H9 (cell line): ENCODE results near the gene CCDC92. TPM values are rescaled to one million over a fixed set of nuclear protein-coding genes. Genes with fewer than 3 reads are reported as not detected.

Source experiments
- DNase-seq: peaks from one replicate; pipeline ENCODE4 v3.0.0-alpha.2; 2017
- H2AFZ ChIP-seq: one replicate; pipeline ENCODE4 v1.6.1; 2013; ENCODE audit warnings: mild to moderate bottlenecking, low read length, control low read depth, moderate library complexity
- H2AK5ac ChIP-seq: 2 replicates; pipeline ENCODE4 v1.6.1; 2013; ENCODE audit warnings: low read length, control low read depth, mixed read lengths; ENCODE audit not compliant: insufficient read length
- H2BK120ac ChIP-seq: one replicate; pipeline ENCODE4 v1.6.1; 2013; ENCODE audit warnings: low read depth, mild to moderate bottlenecking, low read length, control low read depth, inconsistent platforms; ENCODE audit not compliant: poor library complexity, severe bottlenecking
- H2BK12ac ChIP-seq: 2 replicates; pipeline ENCODE4 v1.6.1; 2013; ENCODE audit warnings: low read length, control low read depth, mixed read lengths, low read depth; ENCODE audit not compliant: insufficient read length
- H2BK15ac ChIP-seq: 2 replicates; pipeline ENCODE4 v1.6.1; 2013; ENCODE audit warnings: low read depth, low read length, control low read depth
- H2BK20ac ChIP-seq: one replicate; pipeline ENCODE4 v1.6.1; 2013; ENCODE audit warnings: low read depth, mild to moderate bottlenecking, low read length, control low read depth, inconsistent platforms; ENCODE audit not compliant: poor library complexity, severe bottlenecking
- H2BK5ac ChIP-seq: 2 replicates; pipeline ENCODE4 v1.6.1; 2013; ENCODE audit warnings: low read length, control low read depth, mixed read lengths; ENCODE audit not compliant: insufficient read length
- H3K14ac ChIP-seq: 2 replicates; pipeline ENCODE4 v1.6.1; 2013; ENCODE audit warnings: low read length, control low read depth; ENCODE audit not compliant: insufficient read depth
- H3K18ac ChIP-seq: 2 replicates; pipeline ENCODE4 v1.6.1; 2013; ENCODE audit warnings: low read depth, mild to moderate bottlenecking, mixed read lengths, low read length, control low read depth; ENCODE audit not compliant: insufficient read length
- H3K23ac ChIP-seq: 2 replicates; pipeline ENCODE4 v1.6.1; 2013; ENCODE audit warnings: low read length, control low read depth, mixed read lengths, low read depth; ENCODE audit not compliant: insufficient read length
- H3K23me2 ChIP-seq: 2 replicates; pipeline ENCODE4 v1.6.1; 2013; ENCODE audit warnings: low read depth, mild to moderate bottlenecking, mixed read lengths, low read length, control low read depth; ENCODE audit not compliant: insufficient read length, poor library complexity, severe bottlenecking
- H3K27ac ChIP-seq: 2 replicates; pipeline ENCODE4 v1.5.1; 2013; ENCODE audit warnings: low read length, control low read depth, mixed read lengths, low read depth; ENCODE audit not compliant: insufficient read length
- H3K27me3 ChIP-seq: 2 replicates; pipeline ENCODE4 v1.6.1; 2013; ENCODE audit warnings: low read length, control low read depth, inconsistent platforms; ENCODE audit not compliant: insufficient read depth
- H3K4ac ChIP-seq: 2 replicates; pipeline ENCODE4 v1.6.1; 2013; ENCODE audit warnings: low read depth, mild to moderate bottlenecking, control low read depth, inconsistent platforms, low read length, moderate library complexity
- H3K4me1 ChIP-seq: 2 replicates; pipeline ENCODE4 v1.6.1; 2013; ENCODE audit warnings: low read length, control low read depth, inconsistent platforms; ENCODE audit not compliant: insufficient read depth
- H3K4me2 ChIP-seq: 2 replicates; pipeline ENCODE4 v1.6.1; 2013; ENCODE audit warnings: low read length, control low read depth, mixed read lengths; ENCODE audit not compliant: insufficient read length, insufficient read depth
- H3K56ac ChIP-seq: 2 replicates; pipeline ENCODE4 v1.6.1; 2013; ENCODE audit warnings: low read depth, mild to moderate bottlenecking, mixed read lengths, low read length, control low read depth; ENCODE audit not compliant: insufficient read length
- H3K79me1 ChIP-seq: 2 replicates; pipeline ENCODE4 v1.6.1; 2013; ENCODE audit warnings: low read depth, mild to moderate bottlenecking, moderate library complexity, low read length, control low read depth, inconsistent platforms; ENCODE audit not compliant: insufficient read depth, poor library complexity, severe bottlenecking
- H3K79me2 ChIP-seq: 2 replicates; pipeline ENCODE4 v1.6.1; 2013; ENCODE audit warnings: low read length, control low read depth, inconsistent platforms; ENCODE audit not compliant: insufficient read depth
- H3K9ac ChIP-seq: 2 replicates; pipeline ENCODE4 v1.6.1; 2013; ENCODE audit warnings: low read length, control low read depth, mixed read lengths; ENCODE audit not compliant: insufficient read length; ENCODE audit errors: extremely low read depth
- H3K9me3 ChIP-seq: one replicate; pipeline ENCODE4 v1.6.1; 2013; ENCODE audit warnings: low read depth, low read length, inconsistent platforms; ENCODE audit not compliant: control insufficient read depth
- H3T11ph ChIP-seq: one replicate; pipeline ENCODE4 v1.6.1; 2013; ENCODE audit warnings: mild to moderate bottlenecking, low read length, control low read depth, inconsistent platforms
- H4K20me1 ChIP-seq: one replicate; pipeline ENCODE4 v1.6.1; 2013; ENCODE audit not compliant: control insufficient read depth, insufficient read length, insufficient read depth
- H4K5ac ChIP-seq: 2 replicates; pipeline ENCODE4 v1.6.1; 2013; ENCODE audit warnings: low read depth, mild to moderate bottlenecking, mixed read lengths, low read length, control low read depth; ENCODE audit not compliant: insufficient read length
- H4K8ac ChIP-seq: replicated peaks from 2 replicates; pipeline ENCODE4 v1.6.1; 2013; ENCODE audit warnings: low read length, control low read depth, mixed read lengths, low read depth; ENCODE audit not compliant: insufficient read length
- H4K91ac ChIP-seq: 2 replicates; pipeline ENCODE4 v1.6.1; 2013; ENCODE audit warnings: low read depth, mild to moderate bottlenecking, moderate library complexity, mixed read lengths, low read length, control low read depth; ENCODE audit not compliant: insufficient read length
- H3K27ac Mint-ChIP-seq, 3 experiments: 2 replicates in 2 of 3; 3 replicates in 1 of 3; pipeline ENCODE4 v1.8.0; 2020 to 2021; ENCODE audit warnings: mixed read lengths in 3 of 3, mild to moderate bottlenecking in 1 of 3, moderate library complexity in 1 of 3
- H3K27me3 Mint-ChIP-seq: 2 replicates; pipeline ENCODE4 v1.8.0; 2021; ENCODE audit warnings: low read depth, mild to moderate bottlenecking, moderate library complexity, mixed read lengths
- H3K36me3 Mint-ChIP-seq, 3 experiments: 2 replicates in 2 of 3; 3 replicates in 1 of 3; pipeline ENCODE4 v1.8.0; 2020 to 2021; ENCODE audit warnings: low read depth in 3 of 3, mixed read lengths in 3 of 3; ENCODE audit not compliant: insufficient read depth in 1 of 3
- H3K4me1 Mint-ChIP-seq, 2 experiments: 2 replicates each; pipeline ENCODE4 v1.8.0; 2020; ENCODE audit warnings: mixed read lengths in 2 of 2
- H3K4me3 Mint-ChIP-seq, 2 experiments: 2 replicates in 1 of 2; 3 replicates in 1 of 2; pipeline ENCODE4 v1.8.0; 2020 to 2021; ENCODE audit warnings: mild to moderate bottlenecking in 2 of 2, mixed read lengths in 2 of 2, moderate library complexity in 1 of 2
- H3K9me3 Mint-ChIP-seq, 2 experiments: 2 replicates in 1 of 2; 3 replicates in 1 of 2; pipeline ENCODE4 v1.8.0; 2020; ENCODE audit warnings: mild to moderate bottlenecking in 2 of 2, mixed read lengths in 2 of 2, moderate library complexity in 1 of 2
- CTCF ChIP-seq: fragments of 200-600 bp; sonication (generic); conservative IDR thresholded peaks from 3 replicates; pipeline ENCODE4 v1.8.0; 2021; ENCODE audit warnings: antibody characterized with exemption, mild to moderate bottlenecking
- WGBS: extraction: QIAGEN DNeasy Blood & Tissue Kit; methylation state at CpG from one replicate; pipeline ENCODE4 v1.1.7; 2013; ENCODE audit warnings: missing lambda C conversion rate, low lambda C conversion rate, mixed read lengths; ENCODE audit not compliant: insufficient read length; ENCODE audit errors: extremely low coverage; 5-methylcytosine and 5-hydroxymethylcytosine counted together
- total RNA-seq: library from RNA; stranded (reverse); gene quantifications from 2 replicates; pipeline ENCODE4 v1.2.1, GENCODE V29; 2021

The CCDC92 gene
- total RNA-seq, 1 experiment from 2014 or later: 1.3 TPM

DNA sequence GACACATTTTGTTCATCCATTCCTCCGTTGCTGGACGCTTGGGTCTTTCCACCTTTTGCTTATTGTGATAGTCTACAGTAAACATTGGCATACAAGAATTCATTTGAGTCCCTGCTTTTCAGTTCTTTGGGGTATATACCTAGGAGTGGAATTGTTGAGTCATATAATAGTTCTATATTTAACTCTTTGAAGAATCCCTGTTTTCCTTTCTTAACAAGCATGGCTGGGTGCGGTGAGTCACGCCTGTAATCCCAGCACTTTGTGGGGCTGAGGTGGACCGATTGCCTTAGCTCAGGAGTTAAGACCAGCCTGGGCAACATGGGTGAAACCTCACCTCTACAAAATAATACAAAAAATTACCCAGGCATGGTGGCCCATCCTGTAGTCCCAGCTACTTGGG is 75.4 kb downstream of the CCDC92 start:
- Histone ChIP-seq H2BK120ac (no peak overlapping the region), H4K8ac (no peak overlapping the region), H2BK15ac (no peak overlapping the region), H3K14ac (no peak overlapping the region), H2BK5ac (no peak overlapping the region), H3K4me2 (no peak overlapping the region), H3K23me2 (no peaks in the 10 kb centered on the region), H4K20me1 (no peaks in the 10 kb centered on the region), H3K27ac (no peak overlapping the region), H2AK5ac (no peak overlapping the region), H3T11ph (no peak overlapping the region), H2BK12ac (no peak overlapping the region), H3K9ac (no peak overlapping the region), H3K79me2 (no peaks in the 10 kb centered on the region), H3K27me3 (no peaks in the 10 kb centered on the region), H3K56ac (no peak overlapping the region), H3K79me1 (no peaks in the 10 kb centered on the region), H3K4ac (no peak overlapping the region), H3K18ac (no peak overlapping the region), H4K5ac (no peak overlapping the region), H3K9me3 (no peaks in the 10 kb centered on the region), H3K23ac (no peak overlapping the region), H2AFZ (no peak overlapping the region), H4K91ac (no peak overlapping the region), H3K4me1 (no peaks in the 10 kb centered on the region), H2BK20ac (no peak overlapping the region)
- Mint-ChIP-seq H3K4me3 (no peak overlapping the region), H3K27ac (no peak overlapping the region), H3K36me3 (peaks cover 0 to 10% (median 2%) of the 10 kb centered on the region in 3 experiments; a peak in 4 of 7 replicates), H3K9me3 (peaks cover 2 to 11% of the 10 kb centered on the region in 2 experiments; a peak in 3 of 5 replicates), H3K4me1 (peaks cover 9 to 13% of the 10 kb centered on the region in 2 experiments), H3K27me3 (peaks cover 78% of the 10 kb centered on the region)
- TF ChIP-seq CTCF: no peak
- WGBS: no CpG with 5 or more reads among the region's 5 CpGs
- DNase-seq: no peak
